OCI-LY3 (cell line): ENCODE results near the gene PUDP.

Experiments used
- H2AFZ ChIP-seq: fragments of 200-600, 300-600 bp; shearing (Covaris generic); 2 replicates; pipeline ENCODE4 v1.6.0; 2014; ENCODE audit warnings: antibody characterized with exemption, low read depth, low read length
- H3K27ac ChIP-seq: fragments of 200-600, 300-600 bp; sonication (generic); 2 replicates; pipeline ENCODE4 v1.5.1; 2014; ENCODE audit warnings: mild to moderate bottlenecking, low read length, moderate library complexity, mixed read lengths
- H3K27me3 ChIP-seq: fragments of 200-600, 300-600 bp; sonication (generic); 2 replicates; pipeline ENCODE4 v1.6.1; 2014; ENCODE audit warnings: low read depth, low read length, mixed read lengths
- H3K36me3 ChIP-seq: fragments of 200-600, 300-600 bp; sonication (generic); replicated peaks from 2 replicates; pipeline ENCODE3; 2014; ENCODE audit warnings: low read depth, low read length, mixed read lengths
- H3K4me1 ChIP-seq: fragments of 300-600, 200-600 bp; sonication (generic); 2 replicates; pipeline ENCODE4 v1.6.1; 2014; ENCODE audit warnings: low read length, mixed read lengths
- H3K4me2 ChIP-seq: fragments of 200-600, 300-600 bp; sonication (generic); 2 replicates; pipeline ENCODE4 v1.6.1; 2014; ENCODE audit warnings: low read length, mixed read lengths
- H3K4me3 ChIP-seq: fragments of 300-600, 200-600 bp; sonication (generic); 2 replicates; pipeline ENCODE4 v1.5.1; 2014; ENCODE audit warnings: antibody characterized with exemption, mild to moderate bottlenecking, low read length, moderate library complexity
- H3K79me2 ChIP-seq: fragments of 300-600, 200-600 bp; shearing (Covaris generic); 2 replicates; pipeline ENCODE4 v1.6.1; 2014; ENCODE audit warnings: mild to moderate bottlenecking, low read length, mixed read lengths
- H3K9ac ChIP-seq: fragments of 300-600, 200-600 bp; shearing (Covaris generic); 2 replicates; pipeline ENCODE4 v1.6.0; 2014; ENCODE audit warnings: mild to moderate bottlenecking, low read length, moderate library complexity
- H3K9me3 ChIP-seq: fragments of 200-600, 300-600 bp; shearing (Covaris generic); 2 replicates; pipeline ENCODE4 v1.6.1; 2014; ENCODE audit warnings: low read length, mixed read lengths; ENCODE audit not compliant: insufficient read depth
- H4K20me1 ChIP-seq: fragments of 200-600, 300-600 bp; sonication (generic); 2 replicates; pipeline ENCODE4 v1.6.1; 2016; ENCODE audit warnings: low read length, mixed read lengths; ENCODE audit not compliant: insufficient read depth
- EZH2phosphoT487 ChIP-seq: fragments of 200-600 bp; shearing (Covaris generic); IDR thresholded peaks from 2 replicates; pipeline ENCODE4 v1.6.1; 2018; ENCODE audit warnings: antibody characterized with exemption, mixed run types, low read depth
- TF ChIP-seq, protein P1 (sequence below): fragments of 200-600, 300-600 bp; sonication (generic); IDR thresholded peaks from 2 replicates; pipeline ENCODE4 v1.5.1; 2014; ENCODE audit warnings: antibody characterized with exemption, low read length, low read depth

Gene PUDP

DNA sequence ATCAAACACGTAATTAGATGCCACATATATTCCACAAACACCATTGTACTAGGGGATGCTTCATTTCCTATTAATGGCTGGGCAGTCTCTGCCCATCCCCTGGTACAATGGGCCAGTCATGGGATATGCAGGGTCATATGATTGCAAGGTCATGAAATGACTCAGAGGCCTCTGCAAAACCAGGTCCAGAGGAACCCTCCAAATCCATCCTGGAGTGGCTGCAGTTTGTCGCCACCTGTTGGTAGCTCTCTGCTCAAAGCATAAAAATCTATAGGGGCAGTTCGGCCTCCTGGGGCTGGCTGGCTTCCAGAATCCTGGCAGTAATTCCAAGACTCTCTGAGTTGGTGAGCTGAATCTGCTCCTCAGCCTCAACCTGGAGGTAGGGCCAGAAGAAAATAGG, 22.9 kb upstream of the PUDP start:
- Histone ChIP-seq H3K27ac (no peak overlapping the region), H3K27me3 (no peaks in the 10 kb centered on the region), H3K9ac (no peak overlapping the region), H3K4me3 (no peak overlapping the region), H4K20me1 (no peaks in the 10 kb centered on the region), H3K36me3 (no peaks in the 10 kb centered on the region), H3K79me2 (no peaks in the 10 kb centered on the region), H3K4me1 (no peaks in the 10 kb centered on the region), H3K9me3 (no peaks in the 10 kb centered on the region), H2AFZ (no peak overlapping the region), H3K4me2 (no peak overlapping the region)
- TF ChIP-seq, protein P1, sequence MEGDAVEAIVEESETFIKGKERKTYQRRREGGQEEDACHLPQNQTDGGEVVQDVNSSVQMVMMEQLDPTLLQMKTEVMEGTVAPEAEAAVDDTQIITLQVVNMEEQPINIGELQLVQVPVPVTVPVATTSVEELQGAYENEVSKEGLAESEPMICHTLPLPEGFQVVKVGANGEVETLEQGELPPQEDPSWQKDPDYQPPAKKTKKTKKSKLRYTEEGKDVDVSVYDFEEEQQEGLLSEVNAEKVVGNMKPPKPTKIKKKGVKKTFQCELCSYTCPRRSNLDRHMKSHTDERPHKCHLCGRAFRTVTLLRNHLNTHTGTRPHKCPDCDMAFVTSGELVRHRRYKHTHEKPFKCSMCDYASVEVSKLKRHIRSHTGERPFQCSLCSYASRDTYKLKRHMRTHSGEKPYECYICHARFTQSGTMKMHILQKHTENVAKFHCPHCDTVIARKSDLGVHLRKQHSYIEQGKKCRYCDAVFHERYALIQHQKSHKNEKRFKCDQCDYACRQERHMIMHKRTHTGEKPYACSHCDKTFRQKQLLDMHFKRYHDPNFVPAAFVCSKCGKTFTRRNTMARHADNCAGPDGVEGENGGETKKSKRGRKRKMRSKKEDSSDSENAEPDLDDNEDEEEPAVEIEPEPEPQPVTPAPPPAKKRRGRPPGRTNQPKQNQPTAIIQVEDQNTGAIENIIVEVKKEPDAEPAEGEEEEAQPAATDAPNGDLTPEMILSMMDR: peak; percentile 42
- no peak for TF ChIP-seq EZH2phosphoT487

DNA sequence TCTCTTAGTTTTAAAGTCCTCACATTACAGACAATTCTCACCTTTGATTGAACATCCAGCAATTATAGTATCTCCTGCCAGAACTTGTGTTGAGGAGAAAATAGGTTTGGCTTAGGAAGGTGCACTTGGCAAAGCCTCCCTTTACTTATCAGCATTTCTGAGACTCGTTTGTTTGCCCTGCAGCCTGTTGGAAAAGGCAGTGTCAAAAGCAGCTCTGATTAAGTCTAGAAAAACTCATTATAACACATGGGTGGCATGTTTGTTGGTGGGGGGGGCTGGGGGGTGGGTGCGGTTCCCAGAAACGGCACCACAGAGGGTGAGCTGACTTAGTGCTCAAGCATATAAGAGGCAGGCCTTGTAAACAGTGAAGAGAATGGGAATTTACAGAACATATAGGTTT, 21.7 kb upstream of the PUDP start:
- Histone ChIP-seq H3K4me3 (no peak overlapping the region), H3K36me3 (no peaks in the 10 kb centered on the region), H4K20me1 (no peaks in the 10 kb centered on the region), H2AFZ (no peak overlapping the region), H3K4me1 (no peaks in the 10 kb centered on the region), H3K27me3 (no peaks in the 10 kb centered on the region), H3K9ac (no peak overlapping the region), H3K4me2 (no peak overlapping the region), H3K27ac (no peak overlapping the region), H3K9me3 (no peaks in the 10 kb centered on the region), H3K79me2 (no peaks in the 10 kb centered on the region)
- TF ChIP-seq EZH2phosphoT487: no peak
- TF ChIP-seq, protein P1: no peak

- Histone ChIP-seq H3K4me1 (no peaks in the 10 kb centered on the region), H3K79me2 (no peaks in the 10 kb centered on the region), H3K27me3 (no peaks in the 10 kb centered on the region), H2AFZ (no peak overlapping the region), H3K9ac (no peak overlapping the region), H3K27ac (no peak overlapping the region), H3K4me2 (no peak overlapping the region), H3K36me3 (no peaks in the 10 kb centered on the region), H3K9me3 (no peaks in the 10 kb centered on the region), H3K4me3 (no peak overlapping the region), H4K20me1 (no peaks in the 10 kb centered on the region)
- TF ChIP-seq, protein P1: no peak
- no peak for TF ChIP-seq EZH2phosphoT487
Measured at GRCh38 chrX:7168371-7168770, 20.4 kb upstream of the PUDP start.

DNA sequence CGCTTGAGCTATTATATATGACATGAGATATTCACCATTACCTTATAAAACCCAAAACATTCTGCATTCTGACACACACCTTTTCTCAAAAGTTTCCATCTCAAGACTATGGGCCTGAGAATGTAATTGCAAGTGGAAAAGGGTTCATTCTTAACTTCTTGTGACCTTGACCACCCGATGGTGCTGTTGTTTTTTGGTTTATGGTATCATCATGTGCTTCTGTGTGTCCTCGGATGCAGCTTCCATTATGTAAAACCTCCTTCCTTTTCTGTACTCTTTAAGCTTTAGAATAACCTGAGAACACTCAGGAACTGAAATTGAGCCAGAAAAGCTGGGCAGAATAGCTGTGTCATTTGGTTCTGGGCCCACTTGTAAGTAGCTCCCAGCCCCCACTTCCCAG, 16.2 kb upstream of the PUDP start:
- H3K9me3 ChIP-seq: no peaks in the 10 kb centered on the region
- no peaks in the 10 kb centered on the region for H3K4me1 ChIP-seq
- no peak overlapping the region for H3K9ac ChIP-seq
- no peaks in the 10 kb centered on the region for H3K79me2 ChIP-seq
- no peak overlapping the region for H3K4me3 ChIP-seq
- no peak for TF ChIP-seq EZH2phosphoT487
- TF ChIP-seq, protein P1: no peak
- no peaks in the 10 kb centered on the region for H4K20me1 ChIP-seq
- no peak overlapping the region for H2AFZ ChIP-seq
- H3K36me3 ChIP-seq: no peaks in the 10 kb centered on the region
- H3K27ac ChIP-seq: no peak overlapping the region
- H3K27me3 ChIP-seq: no peaks in the 10 kb centered on the region
- no peak overlapping the region for H3K4me2 ChIP-seq
